Measurements from ENCODE around the gene ST7L. TPM values are rescaled to one million over a fixed set of nuclear protein-coding genes. Genes with fewer than 3 reads are reported as not detected.
A peak's percentile ranks its signal among the peaks of the same experiment; 100 is the strongest.

ST7L gene
- total and polyA plus RNA-seq, 9 of the 15 experiments (the other 6 are each of a cell fraction or from before 2014, with no cell fraction given): 9.0 to 32.5 (median 26.6) TPM

- intact Hi-C loops (cut with micrococcal nuclease): loop anchor here (10.0 kb wide), 1 partner anchor 179 kb away; no protein-coding TSS in a partner anchor
- TF ChIP-seq XRCC4 (IDR thresholded peaks at IDR 0.05; ENCODE audit: extremely low read depth, insufficient read depth, insufficient read length) (no peak), ZNF589 (CRISPR knock-in tag; IDR thresholded peaks at IDR 0.05; ENCODE audit: low read depth) (peak; percentile 16; the same call in 1 of the 2 replicates), IRF1 (CRISPR knock-in tag; IDR thresholded peaks at IDR 0.05; ENCODE audit: borderline replicate concordance) (no peak), ZNF121 (CRISPR knock-in tag; conservative IDR thresholded peaks at IDR 0.05) (peak; percentile 66), BRF1 (IDR thresholded peaks at IDR 0.05; ENCODE audit: borderline replicate concordance, extremely low read depth, insufficient read length) (no peak), RBM25 (IDR thresholded peaks at IDR 0.05; ENCODE audit: low read depth, low read length, severe bottlenecking) (peak; percentile 19), ZNF282 (CRISPR knock-in tag; IDR thresholded peaks at IDR 0.05) (no peak), FOXJ2 (tag; IDR thresholded peaks at IDR 0.05) (no peak), ZNF583 (CRISPR knock-in tag; IDR thresholded peaks at IDR 0.05) (no peak)
- 79% methylated on average over 5 of the region's 5 CpGs for WGBS (ENCODE audit: insufficient coverage, low coverage, missing lambda C conversion rate)
- Histone ChIP-seq H4K20me1 (replicated peaks; ENCODE audit: control insufficient read depth, insufficient read depth, low read length) (peaks cover 51% of the 10 kb centered on the region), H3K4me3 (no peak overlapping the region), H3K9ac (ENCODE audit: insufficient read depth in 1 of 2, low read depth in 2 of 2, low read length in 2 of 2) (no peak overlapping the region; a peak in 1 of 4 replicates), H3K4me2 (ENCODE audit: insufficient read depth, low read length) (no peak overlapping the region), H3K36me3 (ENCODE audit: control insufficient read depth, insufficient read depth, low read length) (peaks cover 72% of the 10 kb centered on the region), H3K27me3 (ENCODE audit: control insufficient read depth in 2 of 2, insufficient read depth in 2 of 2, low read length in 2 of 2) (no peaks in the 10 kb centered on the region), H3K79me2 (ENCODE audit: control insufficient read depth, insufficient read depth, low read length) (peaks cover 98% of the 10 kb centered on the region), H3K27ac (ENCODE audit: extremely low read depth, low read depth, low read length) (no peak overlapping the region), H2AFZ (ENCODE audit: low read depth, low read length) (no peak overlapping the region), H3K9me1 (ENCODE audit: control insufficient read depth, insufficient read depth, low read length) (peaks cover 9% of the 10 kb centered on the region), H3K9me3 (replicated peaks; ENCODE audit: control insufficient read depth, insufficient read depth, low read depth, low read length) (no peaks in the 10 kb centered on the region), H3K4me1 (replicated peaks in 1 of 2; ENCODE audit: control insufficient read depth in 2 of 2, insufficient read depth in 2 of 2, low read length in 2 of 2) (peaks cover 13 to 31% of the 10 kb centered on the region in 2 experiments)
- no peak for DNase-seq (ENCODE audit: extremely low read depth in 1 of 4, low spot score in 3 of 4)
- ChIA-PET POLR2A (interaction anchor here (1.4 to 1.5 kb wide), 2 partner anchors 12 to 67 kb away, joined by 3 to 4 read pairs; no protein-coding TSS in a partner anchor), CTCF (ENCODE audit: low intra/inter-chr PET ratio) (no interaction called here)
- BruUV-seq (replicated peaks): no TSS peak
- no peak for FAIRE-seq
- no peak for ATAC-seq
- in situ Hi-C loops (cut with MboI): loop anchor here (10.0 kb wide), 1 partner anchor 179 kb away; no protein-coding TSS in a partner anchor
Measured at GRCh38 chr1:112626193-112626592, 7.3 kb upstream of the ST7L start.

All from K562 (cell line).